GM21390 (cell line): Measurements from ENCODE around the gene PPDPF.

Experiments
- ATAC-seq: cut with Tn5 transposase; IDR thresholded peaks from one replicate; pipeline ENCODE4 v1.9.1; 2021; ENCODE audit not compliant: unreplicated experiment

PPDPF gene

GRCh38 chr20:63519668-63520503 lies 679 bp upstream of the PPDPF start:
- ATAC-seq = peak; percentile 46

DNA sequence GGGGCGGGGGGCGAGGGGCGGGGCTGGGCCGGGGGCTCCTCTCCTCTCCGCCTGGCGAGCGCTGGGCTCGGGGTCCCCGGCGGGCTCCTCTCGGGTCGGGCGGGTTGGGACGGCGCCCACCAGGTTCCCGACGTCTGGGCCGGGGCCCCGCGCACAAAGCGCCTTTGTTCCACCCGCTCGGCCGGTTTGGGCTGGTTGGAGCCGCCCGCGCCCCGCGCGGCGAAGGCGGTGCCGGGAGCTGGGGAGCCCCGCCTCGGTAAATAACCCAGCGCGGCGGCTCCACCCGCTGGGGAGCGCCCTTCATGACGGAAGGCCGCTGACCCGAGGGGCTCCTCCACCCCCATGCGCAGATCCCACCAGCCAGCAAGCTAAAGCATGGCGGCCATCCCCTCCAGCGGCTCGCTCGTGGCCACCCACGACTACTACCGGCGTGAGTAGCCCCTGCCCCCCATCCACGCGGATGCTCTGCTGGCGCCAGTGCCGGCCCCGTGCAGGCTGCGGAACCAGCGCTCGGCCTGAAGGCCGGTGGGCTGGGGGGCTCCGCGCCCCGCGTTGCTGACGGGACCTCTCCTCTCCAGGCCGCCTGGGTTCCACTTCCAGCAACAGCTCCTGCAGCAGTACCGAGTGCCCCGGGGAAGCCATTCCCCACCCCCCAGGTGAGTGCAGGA lies 503 bp downstream of the PPDPF start:
- peak; percentile 47 for ATAC-seq

DNA sequence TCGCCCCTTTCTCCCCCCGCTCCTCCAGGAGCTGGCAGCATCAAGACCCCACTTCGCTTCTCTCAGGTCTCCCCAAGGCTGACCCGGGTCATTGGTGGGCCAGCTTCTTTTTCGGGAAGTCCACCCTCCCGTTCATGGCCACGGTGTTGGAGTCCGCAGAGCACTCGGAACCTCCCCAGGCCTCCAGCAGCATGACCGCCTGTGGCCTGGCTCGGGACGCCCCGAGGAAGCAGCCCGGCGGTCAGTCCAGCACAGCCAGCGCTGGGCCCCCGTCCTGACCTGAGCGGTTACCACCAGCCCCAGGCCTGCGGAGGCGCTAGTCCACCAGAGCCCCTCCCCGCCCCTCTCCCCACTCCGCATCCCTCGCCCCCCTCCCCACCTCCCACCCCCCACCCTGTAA lies 1.0 kb downstream of the PPDPF start:
- ATAC-seq = no peak

- ATAC-seq = no peak
Measured at GRCh38 chr20:63522091-63522868, 1.7 kb downstream of the PPDPF start.

DNA sequence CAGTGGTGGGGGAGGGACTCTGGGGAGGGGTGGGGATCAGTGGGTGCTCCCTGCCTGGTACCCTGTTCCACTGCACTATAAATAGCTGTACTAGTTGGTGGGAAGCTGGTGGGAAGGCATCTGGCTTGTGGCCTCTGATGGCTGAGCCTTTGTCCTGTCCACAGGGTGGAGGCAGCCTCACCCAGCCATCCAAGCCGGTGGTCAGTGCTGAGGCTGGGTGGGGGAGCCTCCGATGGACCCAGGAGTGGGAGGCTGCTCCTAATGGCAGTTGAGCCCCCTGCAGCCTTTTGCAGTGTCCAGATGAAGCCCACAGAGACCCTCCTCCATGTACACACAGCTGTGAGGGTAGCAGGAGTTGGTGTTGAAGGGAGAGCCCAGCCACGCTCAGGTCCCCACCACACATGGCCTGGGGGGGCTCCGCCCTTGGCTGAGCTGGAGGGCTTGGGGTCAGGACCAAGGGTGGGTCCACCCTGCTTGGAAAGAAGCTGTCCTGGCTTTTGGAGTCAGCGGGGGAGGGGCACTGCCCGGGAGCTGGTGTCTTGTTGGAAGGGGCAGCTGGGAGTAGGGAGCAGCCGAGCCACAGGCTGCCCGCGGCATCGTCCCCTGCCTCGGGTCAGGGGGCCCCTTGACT lies 2.5 kb downstream of the PPDPF start:
- ATAC-seq = no peak

DNA sequence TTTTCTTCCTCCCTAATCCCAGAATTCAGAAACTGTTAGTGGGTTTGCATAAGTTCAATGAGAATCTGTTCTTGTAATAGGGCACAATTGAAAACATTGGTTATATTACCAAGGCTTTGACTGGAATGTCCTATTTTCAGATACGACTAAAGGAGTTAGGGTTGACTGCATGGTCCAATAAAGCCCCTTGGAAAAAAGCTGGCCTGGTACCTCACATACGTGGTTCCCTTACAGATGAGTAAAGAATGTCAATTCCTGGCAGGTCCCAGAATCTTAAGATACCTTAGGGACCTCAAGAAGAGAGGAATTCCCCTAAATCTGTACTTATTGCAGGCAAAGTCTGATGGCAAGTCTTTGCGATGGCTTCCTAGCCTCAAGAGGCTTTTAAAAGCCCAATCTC lies 4.6 kb downstream of the PPDPF start:
- ATAC-seq = no peak

GRCh38 chr20:63525971-63526370 lies 5.4 kb downstream of the PPDPF start:
- ATAC-seq = no peak

GRCh38 chr20:63527184-63527583 lies 6.6 kb downstream of the PPDPF start:
- ATAC-seq = no peak

- ATAC-seq = no peak
Measured at GRCh38 chr20:63529180-63529860, 8.8 kb downstream of the PPDPF start.

- ATAC-seq = no peak
Measured at GRCh38 chr20:63529861-63530787, 9.6 kb downstream of the PPDPF start.

DNA sequence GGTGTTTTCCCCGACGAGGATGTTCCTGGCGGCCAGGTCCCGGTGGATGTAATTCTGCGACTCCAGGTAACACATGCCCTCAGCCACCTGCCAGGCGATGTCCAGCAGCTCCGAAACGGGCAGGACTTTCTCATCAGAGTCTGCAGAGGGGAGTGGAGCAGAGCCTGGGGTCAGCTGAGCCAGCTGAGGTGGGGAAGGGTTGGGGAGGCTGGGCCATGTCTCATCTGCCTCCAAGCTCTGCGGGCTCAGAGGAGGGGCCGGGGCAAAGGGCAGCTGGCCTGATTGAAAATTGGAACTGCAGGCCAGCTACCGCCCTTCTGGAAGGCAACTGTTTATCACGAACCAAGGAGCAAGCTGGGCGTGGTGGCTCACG lies 10.2 kb downstream of the PPDPF start:
- ATAC-seq = no peak

- no peak for ATAC-seq
Measured at GRCh38 chr20:63531686-63532448, 11.3 kb downstream of the PPDPF start.

- ATAC-seq = no peak
Measured at GRCh38 chr20:63532449-63532971, 11.9 kb downstream of the PPDPF start.

DNA sequence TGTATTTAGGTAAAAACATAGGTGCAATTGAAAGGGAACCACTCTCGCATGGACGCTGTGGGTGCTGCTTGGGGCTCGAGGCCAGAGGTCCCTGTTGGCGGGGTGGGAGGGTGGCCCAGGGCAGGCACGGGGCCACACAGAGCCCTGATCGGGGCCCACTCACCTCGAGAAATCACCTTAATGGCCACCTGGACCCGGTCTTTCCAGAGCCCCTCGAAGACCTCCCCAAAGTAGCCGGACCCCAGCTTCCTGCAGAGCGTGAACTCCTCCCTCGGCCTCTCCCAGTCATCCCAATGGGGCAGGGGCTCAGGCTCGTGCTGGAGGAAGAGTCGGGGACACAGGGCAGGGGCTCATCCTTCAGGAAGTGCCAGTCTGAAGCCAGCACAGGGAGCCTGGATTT lies 12.8 kb downstream of the PPDPF start:
- no peak for ATAC-seq

DNA sequence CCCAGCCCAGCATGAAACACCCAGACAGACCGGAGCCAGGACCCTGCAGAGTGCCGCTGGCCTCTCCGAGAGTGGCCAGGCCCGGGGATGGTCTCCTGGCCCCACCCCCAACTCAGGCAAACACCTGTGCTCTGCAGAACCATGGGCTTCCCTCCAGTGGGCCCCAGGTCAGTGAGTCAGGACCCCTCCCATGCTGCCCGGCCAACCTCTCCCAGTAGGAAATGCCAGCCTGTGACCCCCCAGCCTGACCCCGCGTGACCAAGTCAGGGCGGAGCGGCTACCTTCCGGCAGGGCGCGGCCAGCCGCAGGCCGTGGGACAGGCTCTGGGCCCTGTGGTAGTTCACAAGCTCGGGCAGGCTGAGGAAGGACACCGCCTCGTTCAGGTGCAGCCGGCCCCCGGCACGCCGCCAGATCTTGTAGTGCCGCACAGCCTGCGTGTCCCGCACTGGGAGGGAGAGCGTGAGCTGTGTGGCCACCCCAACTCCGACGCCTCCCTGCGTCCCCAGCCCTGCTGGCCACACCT lies 13.4 kb downstream of the PPDPF start:
- no peak for ATAC-seq

- ATAC-seq = no peak
Measured at GRCh38 chr20:63534427-63534830, 13.9 kb downstream of the PPDPF start.

DNA sequence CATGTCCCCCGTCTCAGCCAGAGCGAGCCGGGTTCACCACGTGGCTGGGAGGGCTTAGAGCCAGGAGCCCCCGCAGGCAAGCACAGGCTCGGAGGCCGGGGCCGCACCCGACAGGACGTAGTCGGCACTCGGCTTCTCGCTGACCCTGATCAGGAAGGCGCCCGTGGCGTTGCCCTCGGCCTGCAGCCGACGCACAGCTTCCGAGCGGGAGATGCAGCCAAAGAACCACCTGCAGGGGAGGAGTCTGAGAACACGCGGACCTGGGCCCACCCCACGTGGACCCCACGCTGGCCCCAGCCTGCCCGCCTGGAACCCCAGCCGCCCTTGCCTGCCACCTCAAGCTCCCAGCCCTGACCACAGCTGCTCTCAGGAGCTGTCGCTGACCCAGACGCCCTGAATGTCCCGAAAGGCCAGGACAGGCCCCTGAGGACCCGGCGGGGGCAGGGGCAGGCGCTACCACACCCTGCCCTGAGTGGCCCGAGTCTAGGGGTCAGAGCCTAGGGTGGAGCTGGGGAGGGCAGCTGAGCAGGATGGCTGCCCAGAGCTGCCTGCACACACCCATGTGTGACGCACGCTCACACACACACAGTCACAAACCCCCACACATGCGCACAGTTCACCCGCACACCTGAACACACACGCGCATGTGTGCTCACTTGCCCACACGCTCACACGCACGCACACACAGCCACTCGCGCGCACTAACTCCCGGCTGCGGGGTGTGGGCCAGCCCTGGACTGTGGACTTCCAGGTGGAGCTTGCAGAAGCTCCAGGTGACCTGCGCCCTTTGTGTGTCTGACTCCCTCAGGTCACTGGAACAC lies 14.5 kb downstream of the PPDPF start:
- ATAC-seq = no peak
